ENCODE data around the gene UBE2G2. TPM values are rescaled to one million over a fixed set of nuclear protein-coding genes. Genes with fewer than 3 reads are reported as not detected.

Gene UBE2G2
- total and polyA plus RNA-seq, 2 of the 4 experiments (the other 2 are of a cell fraction) = 65.4 to 91.7 TPM

- no peak for TF ChIP-seq NFE2L2 (IDR thresholded peaks at IDR 0.05; ENCODE audit: low read depth, low read length)
Observed at GRCh38 chr21:44815852-44816628, 14.4 kb upstream of the UBE2G2 start (continued).

GRCh38 chr21:44815225-44815624 lies 13.6 kb upstream of the UBE2G2 start:
- intact Hi-C loops (cut with micrococcal nuclease) = loop anchor here (5.0 kb wide), 1 partner anchor 57 kb away; the partner anchor contains the start of gene PTTG1IP

More at GRCh38 chr21:44815225-44815624, 13.6 kb upstream of the UBE2G2 start:
- in situ Hi-C loops (cut with MboI; ENCODE audit: low sequenced_read_pairs) (loop anchor here (25.0 kb wide), 1 partner anchor 297 kb away; no protein-coding TSS in a partner anchor), dilution Hi-C loops (cut with HindIII; ENCODE audit: low sequenced_read_pairs, unreplicated experiment) (no loop called here)
- Histone ChIP-seq H3K4ac (ENCODE audit: low read depth, low read length) (no peak overlapping the region), H3K4me1 (ENCODE audit: control insufficient read depth, insufficient read depth, low read length) (peaks cover 8% of the 10 kb centered on the region; the same call in 1 of the 2 replicates), H3K23ac (ENCODE audit: low read depth, low read length) (no peak overlapping the region), H3K4me2 (ENCODE audit: low read depth, low read length) (no peak overlapping the region), H3K4me3 (ENCODE audit: insufficient read depth, low read depth, low read length) (no peak overlapping the region), H3K9ac (ENCODE audit: low read depth, low read length) (no peak overlapping the region), H2AK9ac (replicated peaks; ENCODE audit: low read depth, low read length, poor library complexity) (no peak overlapping the region), H2AK5ac (ENCODE audit: low read depth, low read length) (no peak overlapping the region), H4K91ac (ENCODE audit: insufficient read depth, low read depth, low read length) (no peak overlapping the region), H3K36me3 (ENCODE audit: control insufficient read depth, insufficient read depth, low read length) (peaks cover 15% of the 10 kb centered on the region; the same call in 1 of the 2 replicates), H3K27me3 (ENCODE audit: control insufficient read depth, insufficient read depth, low read length) (no peaks in the 10 kb centered on the region), H2BK120ac (ENCODE audit: low read depth, low read length) (no peak overlapping the region), H2BK5ac (ENCODE audit: low read depth, low read length, poor library complexity, severe bottlenecking) (no peak overlapping the region), H3K9me3 (ENCODE audit: control insufficient read depth, insufficient read depth, low read length) (peaks cover 16% of the 10 kb centered on the region), H4K8ac (ENCODE audit: low read depth in 2 of 2, low read length in 2 of 2) (no peak overlapping the region), H2BK15ac (ENCODE audit: low read depth, low read length) (no peak overlapping the region), H3K79me1 (ENCODE audit: low read depth in 1 of 2, low read length in 2 of 2) (peaks cover 25 to 76% of the 10 kb centered on the region in 2 experiments), H3K56ac (ENCODE audit: extremely low read depth, insufficient read depth, low read length) (no peak overlapping the region), H3K18ac (ENCODE audit: low read depth, low read length) (no peak overlapping the region), H3K9me1 (ENCODE audit: insufficient read depth, low read length) (peaks cover 11% of the 10 kb centered on the region), H4K20me1 (ENCODE audit: insufficient read depth, low read length) (peaks cover 67% of the 10 kb centered on the region), H2AFZ (replicated peaks; ENCODE audit: low read length, poor library complexity) (no peak overlapping the region), H3K27ac (ENCODE audit: insufficient read depth, low read length) (no peak overlapping the region), H4K5ac (ENCODE audit: low read depth, low read length) (no peak overlapping the region), H3K14ac (replicated peaks; ENCODE audit: low read depth, low read length) (no peak overlapping the region), H2BK20ac (ENCODE audit: low read depth, low read length) (no peak overlapping the region)
- no peak for TF ChIP-seq SMC3 (IDR thresholded peaks at IDR 0.05; ENCODE audit: low read depth, low read length)
- no peak for TF ChIP-seq CTCF (conservative IDR thresholded peaks at IDR 0.05; ENCODE audit: low read depth, low read length)
- no peak for TF ChIP-seq CHD1 (IDR thresholded peaks at IDR 0.05; ENCODE audit: low read depth, low read length)
- no peak for TF ChIP-seq MXI1 (IDR thresholded peaks at IDR 0.05; ENCODE audit: borderline replicate concordance, low read depth, low read length)
- TF ChIP-seq BHLHE40 (IDR thresholded peaks at IDR 0.05; ENCODE audit: low read depth, low read length) = no peak
- no TSS peak for BruUV-seq (replicated peaks)
- POLR2A ChIA-PET (ENCODE audit: unreplicated experiment) = no interaction called here
- CTCF ChIA-PET = no interaction called here
- DNase-seq (no peak), ATAC-seq (ENCODE audit: low read depth) (no peak)
- WGBS, 2 experiments (ENCODE audit: extremely low coverage in 2 of 2, insufficient read length in 1 of 2) = 100% methylated on average over 1 of the region's 8 CpGs; no CpG with 5 or more reads in 1 of the 2 experiments
